Measurements from ENCODE around the gene TCERG1L. TPM values are rescaled to one million over a fixed set of nuclear protein-coding genes. Genes with fewer than 3 reads are reported as not detected.

TCERG1L gene
- total RNA-seq, 4 donors from 2014 or later: 0.24 TPM; not detected in 3

DNA sequence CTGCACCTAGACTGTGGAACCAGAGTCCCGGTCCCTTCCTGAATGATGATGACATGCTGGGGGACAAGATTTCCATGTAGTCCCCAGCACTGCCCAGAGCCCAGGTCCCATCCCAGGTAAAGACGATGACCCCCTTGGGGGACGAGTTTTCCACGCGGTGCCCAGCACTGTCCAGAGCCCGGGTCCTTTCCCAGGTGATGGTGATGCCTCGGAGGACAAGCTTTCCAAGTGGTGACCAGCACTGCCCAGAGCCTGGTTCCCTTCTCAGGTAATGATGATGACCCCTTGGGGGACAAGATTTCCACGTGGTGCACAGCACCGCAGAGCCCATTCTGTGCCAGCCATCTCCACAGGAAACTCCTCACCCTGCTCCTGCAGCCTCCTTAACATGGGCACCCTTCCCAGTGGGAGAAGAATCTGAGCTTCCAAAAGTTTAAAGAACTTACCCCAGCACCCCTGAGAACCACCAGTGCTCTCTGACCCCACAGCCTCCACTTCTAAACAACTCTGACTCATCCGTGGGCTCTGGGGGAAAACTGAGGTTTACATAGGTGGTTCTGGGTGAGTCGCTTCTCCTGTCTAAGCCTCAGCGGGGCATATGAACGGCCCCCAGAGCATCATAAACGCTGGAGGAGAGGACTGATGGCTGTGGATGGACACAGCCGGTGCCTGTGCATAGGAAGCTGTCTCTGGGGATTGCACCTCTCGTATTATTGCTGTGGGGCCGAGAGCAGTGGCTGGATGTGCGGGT is 233.2 kb downstream of the TCERG1L start:
- no peak for DNase-seq (ENCODE audit: low spot score)
- TF ChIP-seq, protein P1, sequence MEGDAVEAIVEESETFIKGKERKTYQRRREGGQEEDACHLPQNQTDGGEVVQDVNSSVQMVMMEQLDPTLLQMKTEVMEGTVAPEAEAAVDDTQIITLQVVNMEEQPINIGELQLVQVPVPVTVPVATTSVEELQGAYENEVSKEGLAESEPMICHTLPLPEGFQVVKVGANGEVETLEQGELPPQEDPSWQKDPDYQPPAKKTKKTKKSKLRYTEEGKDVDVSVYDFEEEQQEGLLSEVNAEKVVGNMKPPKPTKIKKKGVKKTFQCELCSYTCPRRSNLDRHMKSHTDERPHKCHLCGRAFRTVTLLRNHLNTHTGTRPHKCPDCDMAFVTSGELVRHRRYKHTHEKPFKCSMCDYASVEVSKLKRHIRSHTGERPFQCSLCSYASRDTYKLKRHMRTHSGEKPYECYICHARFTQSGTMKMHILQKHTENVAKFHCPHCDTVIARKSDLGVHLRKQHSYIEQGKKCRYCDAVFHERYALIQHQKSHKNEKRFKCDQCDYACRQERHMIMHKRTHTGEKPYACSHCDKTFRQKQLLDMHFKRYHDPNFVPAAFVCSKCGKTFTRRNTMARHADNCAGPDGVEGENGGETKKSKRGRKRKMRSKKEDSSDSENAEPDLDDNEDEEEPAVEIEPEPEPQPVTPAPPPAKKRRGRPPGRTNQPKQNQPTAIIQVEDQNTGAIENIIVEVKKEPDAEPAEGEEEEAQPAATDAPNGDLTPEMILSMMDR (IDR thresholded peaks at IDR 0.05): no peak
- ATAC-seq (ENCODE audit: low FRiP score): no peak

DNA sequence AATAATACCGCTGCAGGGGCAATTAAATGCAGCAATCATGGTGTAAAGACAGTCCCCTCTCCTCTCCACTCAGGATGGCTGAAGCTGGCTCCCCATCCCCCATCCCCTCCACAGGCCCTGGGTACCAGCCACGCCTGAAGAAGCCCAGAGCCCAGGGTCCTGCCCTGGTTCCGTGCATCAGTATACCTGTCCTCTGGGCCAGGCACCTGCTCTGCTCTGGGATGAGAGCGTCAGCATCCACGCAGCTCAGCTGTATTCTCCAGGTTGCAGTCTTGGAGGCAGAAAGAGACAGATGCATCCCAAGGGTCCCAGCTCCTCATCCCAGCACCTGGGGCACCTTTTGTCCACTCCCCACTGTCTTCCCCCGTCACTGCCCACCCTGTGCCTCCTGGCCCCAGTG is 233.8 kb downstream of the TCERG1L start:
- no peak for DNase-seq (ENCODE audit: low spot score)
- no peak for ATAC-seq (ENCODE audit: low FRiP score)
- TF ChIP-seq, protein P1 (IDR thresholded peaks at IDR 0.05): no peak

DNA sequence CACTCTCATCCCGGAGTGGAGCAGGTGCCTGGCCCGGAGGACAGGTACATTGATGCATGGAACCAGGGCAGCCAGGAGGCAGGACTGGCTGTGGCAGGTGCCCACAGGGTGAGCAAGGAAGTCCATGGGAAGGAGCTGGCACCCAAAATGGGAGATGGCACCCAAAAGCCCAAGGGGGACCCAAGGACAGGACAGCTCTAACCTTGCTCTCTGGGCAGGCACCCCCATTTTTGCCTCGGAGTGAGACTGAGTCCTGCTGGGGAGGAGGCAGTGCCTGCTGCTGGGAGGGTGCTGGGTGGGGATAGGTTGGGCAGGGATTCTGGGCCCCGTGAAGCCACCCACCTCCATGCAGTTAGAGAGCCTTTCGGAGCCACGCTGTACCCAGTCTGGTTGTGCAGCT is 234.5 kb downstream of the TCERG1L start:
- TF ChIP-seq, protein P1 (IDR thresholded peaks at IDR 0.05): no peak
- DNase-seq (ENCODE audit: low spot score) (no peak), ATAC-seq (ENCODE audit: low FRiP score) (no peak)

DNA sequence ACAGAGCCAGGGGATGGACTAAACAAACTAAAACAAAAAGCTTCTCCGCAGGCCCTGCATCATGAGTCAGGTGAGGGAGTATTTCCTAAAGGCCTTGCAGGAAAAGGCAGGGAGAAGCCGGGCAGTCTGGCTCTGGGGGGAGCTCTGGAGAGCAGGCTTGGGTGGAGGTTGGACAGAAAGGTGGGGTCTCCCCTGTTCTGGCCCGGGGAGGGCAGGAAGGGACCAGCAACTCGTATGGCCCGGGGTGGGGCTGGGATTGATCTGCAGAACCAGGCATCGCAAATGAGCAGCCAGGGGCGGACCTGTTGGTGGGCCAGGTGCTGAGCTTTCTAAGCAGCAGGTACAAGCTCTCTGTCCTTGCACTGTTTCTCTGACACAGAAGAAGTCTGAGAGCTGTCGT is 235.2 kb downstream of the TCERG1L start:
- ATAC-seq (ENCODE audit: low FRiP score) (no peak), DNase-seq (ENCODE audit: low spot score) (no peak)
- TF ChIP-seq, protein P1 (IDR thresholded peaks at IDR 0.05): no peak

DNA sequence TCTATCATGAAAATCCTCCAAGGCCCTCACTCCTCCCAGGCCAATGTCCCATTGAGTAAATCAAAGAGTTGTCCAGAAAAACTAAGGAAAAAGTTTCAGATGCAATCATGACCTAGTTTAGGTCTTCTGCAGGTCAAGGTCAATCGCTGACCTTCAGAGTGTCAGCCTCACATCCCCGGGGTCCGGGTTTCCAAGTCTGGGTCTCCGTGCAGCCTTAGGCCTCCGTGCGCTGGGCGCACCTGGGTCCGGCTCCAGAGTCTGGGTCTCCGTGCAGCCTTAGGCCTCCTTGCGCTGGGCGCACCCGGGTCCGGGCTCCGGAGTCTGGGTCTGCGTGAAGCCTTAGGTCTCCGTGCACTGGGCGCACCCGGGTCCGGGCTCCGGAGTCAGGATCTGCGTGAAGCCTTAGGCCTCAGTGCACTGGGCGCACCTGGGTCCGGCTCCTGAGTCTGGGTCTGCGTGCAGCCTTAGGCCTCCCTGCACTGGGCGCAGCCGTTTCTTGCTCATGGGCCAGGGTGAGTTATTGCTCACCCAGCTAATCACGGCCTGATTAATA is 236.2 kb downstream of the TCERG1L start:
- DNase-seq (ENCODE audit: low spot score) (no peak), ATAC-seq (ENCODE audit: low FRiP score) (no peak)
- TF ChIP-seq, protein P1 (IDR thresholded peaks at IDR 0.05): no peak

DNA sequence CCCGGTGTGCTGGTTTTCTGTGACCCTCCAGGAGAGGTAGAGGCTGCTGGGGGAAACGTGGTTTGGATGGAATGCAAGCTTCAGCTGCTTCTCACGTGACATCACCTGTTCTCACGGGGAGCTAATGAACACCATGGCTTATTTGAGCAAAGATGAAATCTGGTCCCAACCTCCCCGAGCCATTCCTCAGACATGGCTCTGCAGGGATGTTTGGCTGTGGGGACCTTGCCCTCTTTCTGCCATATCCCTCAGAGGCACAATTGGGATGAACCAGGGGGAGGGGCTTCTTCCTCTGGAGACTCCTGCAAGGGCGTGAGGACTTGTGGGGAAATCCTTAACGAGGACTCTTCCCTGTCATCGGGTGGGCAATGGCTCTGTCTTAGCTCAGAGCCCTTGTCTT is 236.8 kb downstream of the TCERG1L start:
- DNase-seq (ENCODE audit: low spot score): no peak
- no peak for ATAC-seq (ENCODE audit: low FRiP score)
- TF ChIP-seq, protein P1 (IDR thresholded peaks at IDR 0.05): no peak

DNA sequence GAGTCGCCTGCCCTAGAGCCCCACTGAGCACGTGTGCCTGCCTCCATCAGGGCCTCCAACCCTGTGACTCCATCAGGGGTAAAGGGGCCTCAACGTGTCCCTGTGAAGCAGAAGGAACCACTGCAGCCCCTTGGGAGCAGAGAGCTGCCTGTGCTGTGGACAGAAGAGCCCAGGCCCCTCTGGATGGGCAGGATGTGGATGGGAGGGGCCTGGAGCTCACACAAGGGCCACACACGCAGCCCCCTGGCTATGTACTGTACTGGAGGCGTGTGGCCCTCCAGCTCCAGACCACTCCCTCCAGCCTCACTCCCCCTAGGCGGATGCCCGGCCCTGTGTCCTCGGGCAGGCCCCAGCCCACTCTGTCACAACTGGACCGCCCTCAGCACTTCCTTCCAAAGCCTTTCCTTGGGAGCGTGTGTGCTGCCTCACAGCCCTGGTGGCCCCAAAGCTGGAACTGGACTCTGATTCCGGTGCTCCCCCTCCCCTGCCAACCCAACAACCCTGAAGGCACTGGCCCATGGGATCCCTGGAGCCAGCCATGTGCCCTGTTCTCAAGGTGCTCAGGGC is 238.0 kb downstream of the TCERG1L start:
- no peak for ATAC-seq (ENCODE audit: low FRiP score)
- TF ChIP-seq, protein P1 (IDR thresholded peaks at IDR 0.05): no peak
- DNase-seq (ENCODE audit: low spot score): no peak
